HepG2 (cell line): ENCODE results near the gene SLC1A2. TPM values are rescaled to one million over a fixed set of nuclear protein-coding genes. Genes with fewer than 3 reads are reported as not detected.

Experiments
- ATAC-seq: fragments of 200-7000 bp; cut with Tn5 transposase; 3 replicates; pipeline ENCODE4 v1.9.1; 2020; ENCODE audit warnings: mild to moderate bottlenecking, moderate library complexity
- BruUV-seq: library from RNA; stranded (reverse); fragments of 400-500 nt; replicated peaks from 2 replicates; lab custom pipeline; 2021; lab: Mats Ljungman, UMichigan
- CTCF ChIA-PET: fragments of 300-600 bp; formaldehyde crosslinking; extraction: SDS; loops from one replicate; lab custom pipeline; 2021; ENCODE audit warnings: low total read pairs, inconsistent platforms, low intra/inter-chr PET ratio; lab: Yijun Ruan, JAX
- POLR2A ChIA-PET: fragments of 350-600 bp; sonication (Branson Sonifier 250); formaldehyde crosslinking; loops from one replicate; lab custom pipeline; 2020; ENCODE audit warnings: antibody characterized with exemption, inconsistent platforms; lab: Yijun Ruan, JAX
- DNase-seq: peaks from one replicate; pipeline ENCODE4 v3.0.0-alpha.2; 2015; ENCODE audit warnings: low spot score
- FAIRE-seq: peaks from 3 replicates; lab custom pipeline; 2011; peaks lifted over from hg19 to GRCh38; lab: Jason Lieb, UNC
- H2AFZ ChIP-seq: one replicate; pipeline ENCODE4 v1.6.1; 2011; ENCODE audit warnings: low read length, inconsistent platforms
- H3K27ac ChIP-seq: fragments of 300-600 bp; 3 replicates; pipeline ENCODE4 v1.8.0; 2011; ENCODE audit warnings: mixed run types, mild to moderate bottlenecking, mixed read lengths, low read length, inconsistent platforms; ENCODE audit not compliant: insufficient read depth; ENCODE audit errors: extremely low read length
- H3K27me3 ChIP-seq, 2 experiments: fragments of 200-600 bp in 1 of 2; 2 replicates in 1 of 2; 3 replicates in 1 of 2; pipeline versions ENCODE4 v1.6.0 to v1.8.0; 2011; ENCODE audit warnings: low read length in 2 of 2, mild to moderate bottlenecking in 2 of 2, moderate library complexity in 2 of 2, inconsistent platforms in 1 of 2; ENCODE audit not compliant: insufficient read depth in 2 of 2, control insufficient read depth in 1 of 2
- H3K36me3 ChIP-seq, 2 experiments: fragments of 200-600 bp in 1 of 2; replicated peaks in 1 of 2; 2 replicates in 1 of 2; 3 replicates in 1 of 2; pipeline versions ENCODE4 v1.5.1 to v1.8.0; 2011; ENCODE audit warnings: low read length in 2 of 2, inconsistent platforms in 1 of 2; ENCODE audit not compliant: insufficient read depth in 2 of 2, control insufficient read depth in 1 of 2
- H3K4me1 ChIP-seq: 2 replicates; pipeline ENCODE4 v1.5.1; 2012; ENCODE audit warnings: low read length, inconsistent platforms; ENCODE audit not compliant: insufficient read depth
- H3K4me2 ChIP-seq: 2 replicates; pipeline ENCODE4 v1.6.0; 2011; ENCODE audit warnings: low read depth, low read length, inconsistent platforms
- H3K4me3 ChIP-seq, 3 experiments: fragments of 200-600 bp in 1 of 3; sonication (generic), shearing (Covaris generic) in 1 of 3; replicated peaks in 1 of 3; 2 replicates each; pipeline ENCODE4 v1.5.1; 2011 to 2016; ENCODE audit warnings: low read length in 3 of 3, inconsistent platforms in 2 of 3, low read depth in 2 of 3, mild to moderate bottlenecking in 2 of 3, control low read depth in 1 of 3, mixed read lengths in 1 of 3; ENCODE audit not compliant: insufficient read depth in 1 of 3
- H3K79me2 ChIP-seq: one replicate; pipeline ENCODE4 v1.6.1; 2011; ENCODE audit warnings: low read length, inconsistent platforms; ENCODE audit not compliant: insufficient read depth
- H3K9ac ChIP-seq: 2 replicates; pipeline ENCODE4 v1.6.0; 2011; ENCODE audit warnings: mild to moderate bottlenecking, low read depth, low read length, inconsistent platforms; ENCODE audit not compliant: insufficient read depth
- H3K9me3 ChIP-seq: 2 replicates; pipeline ENCODE4 v1.5.1; 2012; ENCODE audit warnings: mild to moderate bottlenecking, low read length
- H4K20me1 ChIP-seq: 2 replicates; pipeline ENCODE4 v1.6.0; 2011; ENCODE audit warnings: inconsistent platforms, mild to moderate bottlenecking, low read length, moderate library complexity; ENCODE audit not compliant: insufficient read depth
- CREM ChIP-seq, 2 experiments: sonication (generic) in 1 of 2; formaldehyde crosslinking in 1 of 2; IDR thresholded peaks; 2 replicates each; pipeline versions ENCODE4 v1.4.0 to v1.6.1; 2016 to 2020; ENCODE audit warnings: antibody characterized with exemption in 1 of 2, mild to moderate bottlenecking in 1 of 2, missing genetic modification reagents in 1 of 2
- EP300 ChIP-seq, 3 experiments: sonication (generic) in 1 of 3; formaldehyde crosslinking in 1 of 3; IDR thresholded peaks; 2 replicates each; pipeline versions ENCODE4 v1.5.1 to v1.6.1; 2011 to 2020; ENCODE audit warnings: low read depth in 2 of 3, low read length in 2 of 3, borderline replicate concordance in 1 of 3, improper control_type of control experiment in 1 of 3, mild to moderate bottlenecking in 1 of 3, missing genetic modification reagents in 1 of 3, moderate library complexity in 1 of 3
- EZH2 ChIP-seq: conservative IDR thresholded peaks from 2 replicates; pipeline ENCODE4 v1.6.1; 2012; ENCODE audit warnings: mild to moderate bottlenecking, low read depth, low read length, moderate library complexity
- HNRNPUL1 ChIP-seq: fragments of 200-400 bp; formaldehyde crosslinking; IDR thresholded peaks from 2 replicates; pipeline ENCODE4 v1.6.1; 2017; ENCODE audit warnings: low read depth, mild to moderate bottlenecking, low read length, moderate library complexity
- MTA3 ChIP-seq: sonication (generic); formaldehyde crosslinking; IDR thresholded peaks from 2 replicates; pipeline ENCODE4 v1.4.0; 2020; ENCODE audit warnings: missing genetic modification reagents
- NR2F1 ChIP-seq, 2 experiments: fragments of 450-650 bp in 1 of 2; formaldehyde crosslinking in 1 of 2; IDR thresholded peaks; 2 replicates each; pipeline versions ENCODE4 v1.5.0 to v1.6.1; 2016 to 2020; ENCODE audit warnings: mild to moderate bottlenecking in 1 of 2, missing compliant biosample characterization in 1 of 2, missing genetic modification reagents in 1 of 2, moderate library complexity in 1 of 2
- RFX5 ChIP-seq: IDR thresholded peaks from 2 replicates; pipeline ENCODE4 v1.6.1; 2011; ENCODE audit warnings: low read depth, low read length, improper control_type of control experiment
- ZMAT3 ChIP-seq: sonication (generic); formaldehyde crosslinking; conservative IDR thresholded peaks from 2 replicates; pipeline ENCODE4 v1.7.0; 2021; ENCODE audit warnings: missing genetic modification reagents
- ZNF350 ChIP-seq: sonication (generic); formaldehyde crosslinking; IDR thresholded peaks from 2 replicates; pipeline ENCODE4 v1.4.0; 2020; ENCODE audit warnings: mild to moderate bottlenecking, low read depth, missing genetic modification reagents, borderline replicate concordance
- ZNF383 ChIP-seq: sonication (generic); formaldehyde crosslinking; IDR thresholded peaks from 2 replicates; pipeline ENCODE4 v1.4.0; 2020; ENCODE audit warnings: missing genetic modification reagents, mild to moderate bottlenecking, borderline replicate concordance
- ZNF543 ChIP-seq: sonication (generic); formaldehyde crosslinking; IDR thresholded peaks from 2 replicates; pipeline ENCODE4 v1.4.0; 2020; ENCODE audit warnings: mild to moderate bottlenecking, missing genetic modification reagents
- ZNF567 ChIP-seq: sonication (generic); formaldehyde crosslinking; IDR thresholded peaks from 2 replicates; pipeline ENCODE4 v1.8.1; 2023; ENCODE audit warnings: mild to moderate bottlenecking, missing genetic modification reagents, borderline replicate concordance
- ZNF570 ChIP-seq: sonication (generic); formaldehyde crosslinking; IDR thresholded peaks from 2 replicates; pipeline ENCODE4 v1.4.0; 2020; ENCODE audit warnings: mild to moderate bottlenecking, missing genetic modification reagents, borderline replicate concordance
- ZNF75D ChIP-seq: sonication (generic); formaldehyde crosslinking; IDR thresholded peaks from 2 replicates; pipeline ENCODE4 v1.8.1; 2023; ENCODE audit warnings: missing genetic modification reagents, mild to moderate bottlenecking, borderline replicate concordance
- WGBS: methylation state at CpG from one replicate; pipeline ENCODE4 v1.1.6; 2017; ENCODE audit warnings: low lambda C conversion rate; 5-methylcytosine and 5-hydroxymethylcytosine counted together
- in situ Hi-C: cut with HindIII; loops from 2 replicates; pipeline ENCODE4 v1.10.0; 2017; ENCODE audit warnings: low pct_unique_long_range_greater_than_20kb; ENCODE audit not compliant: extremely low pct_ligation_motif_present
- intact Hi-C: fragments of 100-400 bp; cut with micrococcal nuclease; formaldehyde crosslinking; loops from one replicate; pipeline ENCODE4 v1.10.0; 2022; ENCODE audit not compliant: unreplicated experiment
- polyA plus RNA-seq, 8 experiments: library from polyadenylated mRNA; depleted of rRNA in 3 of 8; stranded (reverse) in 7 of 8; unstranded in 1 of 8; fragments of >200 nt; fragmentation: Illumina TruSeq in 4 of 8; extraction: Trizol in 4 of 8; gene quantifications; 2 replicates each; pipeline versions ENCODE4 v1.2.1 to v1.2.3, GENCODE V29; 2011 to 2016; ENCODE audit warnings: low read depth in 4 of 8, missing spikeins in 1 of 8, mixed read lengths in 1 of 8; ENCODE audit not compliant: insufficient read depth in 1 of 8
- total RNA-seq, 5 experiments: library from RNA; depleted of rRNA; stranded (reverse); fragments of >200 nt; fragmentation: Illumina TruSeq; extraction: Trizol; gene quantifications; 2 replicates each; pipeline ENCODE4 v1.2.3, GENCODE V29; 2016; ENCODE audit warnings: low read depth in 1 of 5
- TF ChIP-seq, protein P1 (sequence below): sonication (generic); formaldehyde crosslinking; IDR thresholded peaks from 2 replicates; pipeline ENCODE4 v1.5.1; 2020; ENCODE audit warnings: missing genetic modification reagents, mild to moderate bottlenecking, borderline replicate concordance
- TF ChIP-seq, protein P2 (sequence below): sonication (generic); formaldehyde crosslinking; IDR thresholded peaks from 2 replicates; pipeline ENCODE4 v1.8.1; 2023; ENCODE audit warnings: missing genetic modification reagents, inconsistent platforms, borderline replicate concordance

SLC1A2 gene
- total and polyA plus RNA-seq, 2 of the 13 experiments (the other 11 are each of a cell fraction or from before 2014, with no cell fraction given), result 23.2 to 43.2 TPM

DNA sequence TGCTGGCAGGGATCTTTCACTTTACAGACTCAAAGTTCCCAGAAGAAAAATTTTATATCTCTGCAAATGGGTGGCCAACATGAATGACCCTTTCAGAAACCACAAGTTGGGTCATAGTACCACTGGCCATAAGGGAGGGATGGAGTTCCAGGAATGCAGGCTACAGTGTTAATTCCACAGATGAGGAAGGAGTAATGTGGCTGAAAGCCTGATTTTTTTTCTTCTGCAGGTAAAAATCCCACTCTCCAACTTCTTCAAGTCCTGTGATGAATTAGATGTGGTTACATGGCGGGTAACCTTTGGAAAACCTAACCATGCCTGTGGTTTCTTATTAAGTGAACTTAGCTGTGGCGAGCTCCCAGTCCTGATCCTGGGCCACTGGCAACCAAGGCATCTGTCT is 103.2 kb downstream of the SLC1A2 start:
- H3K4me2 ChIP-seq, result no peak overlapping the region
- ChIA-PET POLR2A (no interaction called here), CTCF (no interaction called here)
- no peaks in the 10 kb centered on the region for H3K9me3 ChIP-seq
- WGBS, result 93% methylated on average over 2 of the region's 2 CpGs
- FAIRE-seq (no peak), DNase-seq (no peak), ATAC-seq (no peak)
- no peaks in the 10 kb centered on the region for H4K20me1 ChIP-seq
- BruUV-seq, result no TSS peak
- no peaks in the 10 kb centered on the region for H3K27me3 ChIP-seq
- H3K4me3 ChIP-seq, result no peak overlapping the region
- no peaks in the 10 kb centered on the region for H3K4me1 ChIP-seq
- no peak overlapping the region for H3K9ac ChIP-seq
- H2AFZ ChIP-seq, result no peak overlapping the region
- TF ChIP-seq EP300 (IDR thresholded peaks at IDR 0.05; ENCODE audit: low read depth in 2 of 2, low read length in 2 of 2) (no peak), EP300 (CRISPR knock-in tag; IDR thresholded peaks at IDR 0.05; ENCODE audit: borderline replicate concordance) (no peak), ZNF570 (CRISPR knock-in tag) (no peak), ZNF567 (CRISPR knock-in tag) (no peak), CREM (IDR thresholded peaks at IDR 0.05) (no peak), CREM (CRISPR knock-in tag; IDR thresholded peaks at IDR 0.05) (no peak)
- TF ChIP-seq, protein P1, sequence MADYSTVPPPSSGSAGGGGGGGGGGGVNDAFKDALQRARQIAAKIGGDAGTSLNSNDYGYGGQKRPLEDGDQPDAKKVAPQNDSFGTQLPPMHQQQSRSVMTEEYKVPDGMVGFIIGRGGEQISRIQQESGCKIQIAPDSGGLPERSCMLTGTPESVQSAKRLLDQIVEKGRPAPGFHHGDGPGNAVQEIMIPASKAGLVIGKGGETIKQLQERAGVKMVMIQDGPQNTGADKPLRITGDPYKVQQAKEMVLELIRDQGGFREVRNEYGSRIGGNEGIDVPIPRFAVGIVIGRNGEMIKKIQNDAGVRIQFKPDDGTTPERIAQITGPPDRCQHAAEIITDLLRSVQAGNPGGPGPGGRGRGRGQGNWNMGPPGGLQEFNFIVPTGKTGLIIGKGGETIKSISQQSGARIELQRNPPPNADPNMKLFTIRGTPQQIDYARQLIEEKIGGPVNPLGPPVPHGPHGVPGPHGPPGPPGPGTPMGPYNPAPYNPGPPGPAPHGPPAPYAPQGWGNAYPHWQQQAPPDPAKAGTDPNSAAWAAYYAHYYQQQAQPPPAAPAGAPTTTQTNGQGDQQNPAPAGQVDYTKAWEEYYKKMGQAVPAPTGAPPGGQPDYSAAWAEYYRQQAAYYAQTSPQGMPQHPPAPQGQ, result no peak
- H3K27ac ChIP-seq, result no peak overlapping the region
- H3K36me3 ChIP-seq, result peaks cover 7 to 37% of the 10 kb centered on the region in 2 experiments
- in situ Hi-C loops, result no loop called here
- no peaks in the 10 kb centered on the region for H3K79me2 ChIP-seq
- intact Hi-C loops, result no loop called here

DNA sequence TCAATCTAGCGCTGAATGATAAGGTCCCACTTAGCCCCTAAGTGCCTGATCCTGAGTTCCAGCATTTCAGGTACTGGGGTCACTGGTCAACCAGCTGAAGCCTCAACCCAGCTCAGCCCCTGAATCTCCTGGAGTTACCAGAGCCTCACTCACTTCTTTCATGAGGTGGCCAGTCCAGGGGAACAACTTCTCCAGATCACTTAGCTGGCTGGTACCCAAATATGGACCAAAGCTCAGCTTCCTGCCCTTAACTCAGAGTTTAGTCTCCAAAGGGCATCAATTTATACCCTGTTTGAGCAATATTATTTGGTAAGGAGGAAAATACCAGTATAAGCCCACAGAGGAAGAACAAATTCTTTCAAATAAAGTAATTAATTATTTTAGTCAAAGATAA is 105.6 kb downstream of the SLC1A2 start:
- Histone ChIP-seq H3K4me3 (no peak overlapping the region), H3K27ac (no peak overlapping the region), H4K20me1 (no peaks in the 10 kb centered on the region), H3K4me2 (no peak overlapping the region), H3K9me3 (no peaks in the 10 kb centered on the region), H3K79me2 (no peaks in the 10 kb centered on the region), H3K9ac (no peak overlapping the region), H3K27me3 (no peaks in the 10 kb centered on the region), H2AFZ (no peak overlapping the region), H3K4me1 (no peaks in the 10 kb centered on the region), H3K36me3 (peaks cover 7 to 43% of the 10 kb centered on the region in 2 experiments)
- FAIRE-seq, result no peak
- CTCF ChIA-PET, result no interaction called here
- in situ Hi-C loops (no loop called here), intact Hi-C loops (no loop called here)
- no TSS peak for BruUV-seq
- POLR2A ChIA-PET, result no interaction called here
- no peak for DNase-seq
- ATAC-seq, result no peak
- 100% methylated on average over 1 of the region's 1 CpG for WGBS
- TF ChIP-seq ZNF75D (CRISPR knock-in tag) (no peak), HNRNPUL1 (no peak), ZMAT3 (CRISPR knock-in tag) (no peak), RFX5 (no peak), EZH2 (no peak), MTA3 (CRISPR knock-in tag) (no peak), ZNF383 (CRISPR knock-in tag) (no peak), ZNF350 (no peak), ZNF543 (no peak), NR2F1 (CRISPR knock-in tag; IDR thresholded peaks at IDR 0.05) (no peak)
- TF ChIP-seq, protein P2, sequence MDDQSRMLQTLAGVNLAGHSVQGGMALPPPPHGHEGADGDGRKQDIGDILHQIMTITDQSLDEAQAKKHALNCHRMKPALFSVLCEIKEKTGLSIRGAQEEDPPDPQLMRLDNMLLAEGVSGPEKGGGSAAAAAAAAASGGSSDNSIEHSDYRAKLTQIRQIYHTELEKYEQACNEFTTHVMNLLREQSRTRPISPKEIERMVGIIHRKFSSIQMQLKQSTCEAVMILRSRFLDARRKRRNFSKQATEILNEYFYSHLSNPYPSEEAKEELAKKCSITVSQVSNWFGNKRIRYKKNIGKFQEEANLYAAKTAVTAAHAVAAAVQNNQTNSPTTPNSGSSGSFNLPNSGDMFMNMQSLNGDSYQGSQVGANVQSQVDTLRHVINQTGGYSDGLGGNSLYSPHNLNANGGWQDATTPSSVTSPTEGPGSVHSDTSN (CRISPR knock-in tag), result no peak
